B cell (primary cell): ENCODE measurements around the gene VEZT. TPM values are rescaled to one million over a fixed set of nuclear protein-coding genes. Genes with fewer than 3 reads are reported as not detected.

Experiments
- ATAC-seq: fragments of 200-7000 bp; cut with Tn5 transposase; one replicate; pipeline ENCODE4 v1.10.0; 2021; ENCODE audit warnings: low read depth, mild to moderate bottlenecking, moderate number of reproducible peaks, moderate library complexity
- CTCF ChIA-PET: fragments of 350-600 bp; sonication (Branson Sonifier 250); formaldehyde crosslinking; loops from one replicate; lab custom pipeline; 2021; ENCODE audit warnings: antibody characterized with exemption, inconsistent platforms; lab: Charles Lee
- POLR2A ChIA-PET: fragments of 350-600 bp; sonication (Branson Sonifier 250); formaldehyde crosslinking; loops from one replicate; lab custom pipeline; 2021; ENCODE audit warnings: antibody characterized with exemption; lab: Charles Lee
- DNase-seq: peaks from one replicate; pipeline ENCODE4 v3.0.0; 2013
- H2AFZ ChIP-seq: 2 replicates; pipeline ENCODE4 v1.6.1; 2012; ENCODE audit warnings: mild to moderate bottlenecking, low read depth, low read length; ENCODE audit not compliant: insufficient read depth, poor library complexity, severe bottlenecking
- H3K27ac ChIP-seq, 2 donors: 1 replicate in 1 of 2; 2 replicates in 1 of 2; pipeline ENCODE4 v1.5.1; 2012 to 2013; ENCODE audit warnings: low read length in 2 of 2, mild to moderate bottlenecking in 2 of 2, moderate library complexity in 1 of 2
- H3K27me3 ChIP-seq, 4 experiments: fragments of 200-600 bp in 1 of 4; sonication (generic) in 1 of 4; replicated peaks in 1 of 4; 1 replicate in 2 of 4; 2 replicates in 2 of 4; pipeline versions ENCODE4 v1.6.1 to v1.7.0; 2013 to 2016; ENCODE audit warnings: low read length in 3 of 4, mild to moderate bottlenecking in 2 of 4, mixed read lengths in 1 of 4, moderate library complexity in 1 of 4; ENCODE audit not compliant: insufficient read depth in 4 of 4, control insufficient read depth in 3 of 4; ENCODE audit errors: control extremely low read depth in 1 of 4
- H3K36me3 ChIP-seq, 2 experiments: replicated peaks in 1 of 2; 1 replicate in 1 of 2; 2 replicates in 1 of 2; pipeline versions ENCODE4 v1.6.1 to v1.7.1; 2013; ENCODE audit warnings: low read length in 1 of 2; ENCODE audit not compliant: insufficient read depth in 2 of 2, control insufficient read depth in 1 of 2; ENCODE audit errors: control extremely low read depth in 1 of 2, extremely low read depth in 1 of 2
- H3K4me1 ChIP-seq, 2 donors: fragments of 200-600 bp in 1 of 2; sonication (generic) in 1 of 2; 1 replicate in 1 of 2; 2 replicates in 1 of 2; pipeline versions ENCODE4 v1.5.1 to v1.6.1; 2013 to 2017; ENCODE audit warnings: low read length in 2 of 2; ENCODE audit not compliant: control insufficient read depth in 2 of 2, insufficient read depth in 2 of 2
- H3K4me2 ChIP-seq: replicated peaks from 2 replicates; pipeline ENCODE3; 2012; ENCODE audit warnings: mild to moderate bottlenecking, low read depth, low read length; ENCODE audit not compliant: poor library complexity, severe bottlenecking
- H3K4me3 ChIP-seq, 5 experiments: fragments of 200-600 bp in 1 of 5; sonication (generic) in 1 of 5; 1 replicate in 3 of 5; 2 replicates in 2 of 5; pipeline versions ENCODE4 v1.5.1 to v1.7.0; 2011 to 2016; ENCODE audit warnings: low read length in 4 of 5, mild to moderate bottlenecking in 4 of 5, low read depth in 2 of 5, control low read depth in 1 of 5, moderate library complexity in 1 of 5; ENCODE audit not compliant: insufficient read depth in 1 of 5; ENCODE audit errors: control extremely low read depth in 1 of 5, extremely low read depth in 1 of 5
- H3K79me2 ChIP-seq: fragments of 200-600 bp; sonication (generic); one replicate; pipeline ENCODE4 v1.6.0; 2016; ENCODE audit warnings: low read length; ENCODE audit not compliant: control insufficient read depth, insufficient read depth
- H3K9ac ChIP-seq: fragments of 200-600 bp; sonication (generic); 2 replicates; pipeline ENCODE4 v1.6.1; 2017; ENCODE audit warnings: mild to moderate bottlenecking, low read length, moderate library complexity
- H3K9me3 ChIP-seq, 3 donors: one replicate each; pipeline versions ENCODE4 v1.6.1 to v1.7.1; 2013; ENCODE audit warnings: low read length in 2 of 3; ENCODE audit not compliant: control insufficient read depth in 2 of 3, insufficient read depth in 1 of 3; ENCODE audit errors: control extremely low read depth in 1 of 3
- H4K20me1 ChIP-seq: 2 replicates; pipeline ENCODE4 v1.6.0; 2012; ENCODE audit warnings: mild to moderate bottlenecking, low read length; ENCODE audit not compliant: insufficient read depth, control insufficient read depth, poor library complexity, severe bottlenecking
- H3K27ac Mint-ChIP-seq: one replicate; pipeline ENCODE4 v1.8.0; 2021; ENCODE audit warnings: mixed read lengths
- H3K27me3 Mint-ChIP-seq: one replicate; pipeline ENCODE4 v1.8.0; 2021; ENCODE audit warnings: mixed read lengths
- H3K4me1 Mint-ChIP-seq: one replicate; pipeline ENCODE4 v1.8.0; 2021; ENCODE audit warnings: mixed read lengths
- H3K4me3 Mint-ChIP-seq: one replicate; pipeline ENCODE4 v1.8.0; 2021; ENCODE audit warnings: mixed read lengths
- H3K9me3 Mint-ChIP-seq: one replicate; pipeline ENCODE4 v1.8.0; 2022; ENCODE audit warnings: mixed read lengths; ENCODE audit not compliant: insufficient read depth
- CTCF ChIP-seq: fragments of 200-600 bp; IDR thresholded peaks from one replicate; pipeline ENCODE4 v1.8.0; 2022; ENCODE audit warnings: antibody characterized with exemption, mild to moderate bottlenecking
- EZH2 ChIP-seq: IDR thresholded peaks from 2 replicates; pipeline ENCODE4 v1.6.1; 2012; ENCODE audit warnings: borderline replicate concordance, low read depth, mild to moderate bottlenecking, moderate library complexity, low read length; ENCODE audit not compliant: insufficient read depth, poor library complexity, severe bottlenecking
- WGBS: methylation state at CpG from one replicate; pipeline ENCODE4 v1.1.5; 2013; ENCODE audit warnings: missing lambda C conversion rate; ENCODE audit not compliant: insufficient coverage; 5-methylcytosine and 5-hydroxymethylcytosine counted together
- intact Hi-C: fragments of 100-400 bp; cut with micrococcal nuclease; formaldehyde crosslinking; loops from one replicate; pipeline ENCODE4 v1.10.0; 2022
- polyA plus RNA-seq: library from polyadenylated mRNA; depleted of rRNA; stranded (reverse); fragments of >200 nt; gene quantifications from 2 replicates; pipeline ENCODE4 v1.2.3, GENCODE V29; 2012
- total RNA-seq, 2 donors: library from RNA; stranded (reverse); fragments of 120-200 nt in 1 of 2; gene quantifications; 1 replicate in 1 of 2; 2 replicates in 1 of 2; pipeline versions ENCODE4 v1.2.3 to v1.2.4, GENCODE V29; 2013 to 2022

The VEZT gene
- total and polyA plus RNA-seq, 2 donors (not counting 1 experiment from before 2014, with no cell fraction given), result 19.9 to 61.8 TPM

GRCh38 chr12:95191060-95191696 is 26.4 kb upstream of the VEZT start:
- H3K36me3 ChIP-seq, result no peaks in the 10 kb centered on the region
- no peaks in the 10 kb centered on the region for H3K79me2 ChIP-seq
- no peak overlapping the region for H3K4me3 ChIP-seq
- Mint-ChIP-seq H3K9me3 (no peaks in the 10 kb centered on the region), H3K27ac (no peak overlapping the region), H3K4me3 (no peak overlapping the region), H3K27me3 (no peaks in the 10 kb centered on the region), H3K4me1 (peaks cover 10% of the 10 kb centered on the region)
- H3K27me3 ChIP-seq, result no peaks in the 10 kb centered on the region
- no peaks in the 10 kb centered on the region for H3K4me1 ChIP-seq
- no peak for ATAC-seq
- intact Hi-C loops, result no loop called here
- no peak overlapping the region for H2AFZ ChIP-seq
- H3K27ac ChIP-seq, result no peak overlapping the region
- no peak for TF ChIP-seq CTCF
- no peak for TF ChIP-seq EZH2
- no CpG with 5 or more reads among the region's 1 CpG for WGBS
- POLR2A ChIA-PET, result no interaction called here
- no peak overlapping the region for H3K9ac ChIP-seq
- no peaks in the 10 kb centered on the region for H4K20me1 ChIP-seq
- CTCF ChIA-PET, result no interaction called here
- H3K4me2 ChIP-seq, result no peak overlapping the region
- no peak for DNase-seq
- no peaks in the 10 kb centered on the region for H3K9me3 ChIP-seq

GRCh38 chr12:95192271-95192670 is 25.3 kb upstream of the VEZT start:
- H3K9me3 Mint-ChIP-seq, result no peaks in the 10 kb centered on the region
- no peak for TF ChIP-seq CTCF
- no peak for TF ChIP-seq EZH2
- no peaks in the 10 kb centered on the region for H3K27me3 ChIP-seq
- H3K9me3 ChIP-seq, result no peaks in the 10 kb centered on the region
- ATAC-seq (no peak), DNase-seq (no peak)
- no peak overlapping the region for H3K27ac Mint-ChIP-seq
- H3K4me3 ChIP-seq, result no peak overlapping the region
- H3K4me1 Mint-ChIP-seq, result peaks cover 10% of the 10 kb centered on the region
- no peak overlapping the region for H3K4me2 ChIP-seq
- H4K20me1 ChIP-seq, result no peaks in the 10 kb centered on the region
- no peak overlapping the region for H3K4me3 Mint-ChIP-seq
- H2AFZ ChIP-seq, result no peak overlapping the region
- intact Hi-C loops, result no loop called here
- POLR2A ChIA-PET, result no interaction called here
- H3K27ac ChIP-seq, result no peak overlapping the region
- H3K79me2 ChIP-seq, result no peaks in the 10 kb centered on the region
- H3K4me1 ChIP-seq, result no peaks in the 10 kb centered on the region
- H3K27me3 Mint-ChIP-seq, result no peaks in the 10 kb centered on the region
- CTCF ChIA-PET, result interaction anchor here (1.0 kb wide), 1 partner anchor 75 kb away, joined by 4 read pairs; no protein-coding TSS in a partner anchor
- no peaks in the 10 kb centered on the region for H3K36me3 ChIP-seq
- H3K9ac ChIP-seq, result no peak overlapping the region
